GM21390 (cell line): ENCODE data around the gene TOMM20.

Source experiments
- ATAC-seq: cut with Tn5 transposase; IDR thresholded peaks from one replicate; pipeline ENCODE4 v1.9.1; 2021; ENCODE audit not compliant: unreplicated experiment

TOMM20 gene

GRCh38 chr1:235068158-235069121 lies 60.2 kb downstream of the TOMM20 start:
- ATAC-seq, result no peak

DNA sequence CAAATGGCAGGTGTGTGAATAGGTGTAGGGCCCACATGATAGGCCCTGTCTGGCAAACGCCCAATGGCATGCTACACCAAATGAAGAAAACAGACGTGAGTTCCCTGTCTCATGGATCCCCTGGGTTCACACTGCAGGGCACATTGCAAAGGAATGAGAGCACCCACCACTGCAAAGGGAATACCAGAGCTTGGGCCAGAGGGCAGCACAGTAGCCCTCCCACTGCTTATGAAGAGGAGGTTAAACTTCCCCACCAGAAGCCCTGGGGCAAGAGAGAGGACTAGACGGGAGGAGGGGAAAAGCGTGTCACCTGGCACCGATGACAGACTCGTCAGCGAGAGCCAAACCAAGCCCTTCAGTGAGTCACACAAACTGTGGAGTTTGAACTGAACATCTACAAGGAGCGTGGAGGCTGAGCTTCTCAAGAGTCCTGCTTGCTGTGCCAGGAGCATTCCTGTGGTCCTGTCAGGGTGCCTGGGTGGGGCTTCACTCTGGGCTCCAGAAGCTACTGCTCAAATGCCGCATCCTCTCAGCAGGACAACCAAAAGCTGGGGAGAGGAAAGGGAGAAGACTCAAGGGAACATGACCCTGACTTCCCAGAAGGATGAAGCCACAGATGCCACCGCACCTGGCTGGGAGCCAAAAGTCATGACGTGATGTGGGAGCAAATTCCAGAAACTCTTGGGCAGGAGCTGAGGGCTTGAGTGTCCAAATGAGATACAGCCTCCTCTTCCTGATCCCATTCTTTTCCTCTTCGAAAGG lies 61.1 kb downstream of the TOMM20 start:
- no peak for ATAC-seq

DNA sequence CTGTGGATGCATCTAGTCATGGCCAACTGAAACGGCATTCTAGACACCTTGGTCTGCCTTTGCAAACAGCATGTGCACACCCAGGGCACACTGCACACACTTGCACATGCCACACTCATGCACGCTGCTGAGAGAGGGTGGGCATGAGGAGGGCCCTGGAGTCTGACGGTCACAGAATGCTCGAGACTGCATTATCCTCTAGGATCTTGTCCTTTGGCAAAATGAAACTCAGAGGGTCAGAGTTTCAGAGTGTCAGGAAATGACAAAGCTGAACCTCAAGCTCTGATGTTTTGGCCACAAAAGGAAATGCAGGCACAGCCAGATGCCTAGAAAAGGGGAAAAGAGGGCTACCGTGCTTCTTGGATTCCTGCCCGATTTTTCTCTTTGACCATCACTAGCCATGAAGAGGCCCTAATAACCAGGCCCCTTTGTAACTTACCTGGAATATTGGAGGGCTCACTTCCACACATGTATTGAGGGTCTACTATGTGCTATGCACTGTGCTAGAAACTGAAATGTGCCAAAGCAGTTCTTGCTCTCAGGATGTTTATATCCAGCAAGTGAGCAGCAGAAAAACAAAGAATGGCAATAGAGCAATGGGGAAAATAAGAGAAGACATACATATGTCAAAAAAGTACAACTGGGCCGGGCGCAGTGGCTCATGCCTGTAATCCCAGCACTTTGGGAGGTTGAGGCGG lies 65.4 kb downstream of the TOMM20 start:
- no peak for ATAC-seq

GRCh38 chr1:235060607-235061470 lies 67.8 kb downstream of the TOMM20 start:
- ATAC-seq, result no peak
